GM21737 (cell line): ENCODE data around the gene ARHGAP24.

Source experiments
- ATAC-seq: cut with Tn5 transposase; IDR thresholded peaks from one replicate; pipeline ENCODE4 v1.9.1; 2021; ENCODE audit warnings: mild to moderate bottlenecking, moderate library complexity; ENCODE audit not compliant: unreplicated experiment

Gene ARHGAP24

GRCh38 chr4:86043755-86044592, 569.0 kb downstream of the ARHGAP24 start:
- ATAC-seq: no peak

DNA sequence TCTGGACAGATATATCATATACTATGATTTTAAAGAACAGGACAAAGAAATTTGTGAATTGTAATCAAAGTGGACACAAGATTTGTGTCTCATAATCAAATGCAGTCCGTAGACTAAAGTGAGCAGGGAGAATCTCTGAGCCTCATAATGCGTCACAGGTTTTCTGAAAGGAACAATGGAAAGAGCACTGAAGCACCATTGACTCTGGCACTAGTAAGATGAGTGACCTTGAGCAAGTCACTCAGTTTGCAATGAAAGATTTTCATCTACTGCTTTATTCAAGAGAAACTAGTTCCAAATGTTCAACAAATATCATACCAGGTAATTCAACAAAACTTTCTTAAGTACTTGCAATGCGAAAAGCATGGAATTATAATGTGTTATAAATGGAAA, 569.6 kb downstream of the ARHGAP24 start:
- ATAC-seq: no peak

DNA sequence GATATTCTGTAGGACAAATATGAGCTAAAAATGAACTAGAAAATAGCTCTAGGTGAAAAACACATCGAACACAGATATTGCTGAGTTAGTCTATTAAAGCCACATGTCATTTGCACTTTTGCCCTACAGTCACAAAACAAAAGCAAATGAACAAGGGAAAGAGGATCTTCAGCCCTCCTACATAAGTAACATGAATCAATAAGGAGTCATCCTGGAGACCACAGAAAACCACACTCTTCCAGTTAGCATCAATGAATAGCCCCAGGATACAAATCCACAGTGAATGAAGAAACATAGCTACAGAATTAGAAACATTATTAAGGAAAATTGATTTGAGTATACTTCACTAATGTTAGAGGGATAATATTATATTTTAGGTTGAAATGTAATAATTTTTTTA, 573.5 kb downstream of the ARHGAP24 start:
- no peak for ATAC-seq

DNA sequence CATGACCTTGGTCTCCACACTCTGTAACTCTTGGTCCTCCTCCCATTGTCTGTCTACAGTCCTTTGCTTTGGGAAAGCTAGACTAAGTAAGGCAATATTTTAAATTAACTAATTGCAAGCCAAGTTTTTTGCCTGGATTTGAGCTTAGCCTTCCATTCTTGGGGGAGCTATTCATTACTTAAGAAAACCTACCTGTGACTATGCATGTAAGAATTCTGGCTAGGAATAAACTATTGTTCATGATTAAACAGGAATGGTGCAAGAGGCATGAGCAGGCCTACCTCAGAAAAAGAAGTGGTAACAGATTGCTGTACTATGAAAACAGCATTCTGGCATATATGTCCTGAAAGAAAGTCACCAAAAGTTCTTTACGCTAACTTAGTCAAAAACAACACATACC, 575.5 kb downstream of the ARHGAP24 start:
- ATAC-seq: no peak
